WTC11 (cell line): Measurements from ENCODE around the gene PRKN.

ENCODE experiments used
- ESRRA ChIP-seq: sonication (generic); formaldehyde crosslinking; IDR thresholded peaks from 2 replicates; pipeline ENCODE4 v1.8.1; 2022; ENCODE audit warnings: mild to moderate bottlenecking, missing genetic modification reagents, borderline replicate concordance
- FOXK1 ChIP-seq: sonication (generic); formaldehyde crosslinking; IDR thresholded peaks from 2 replicates; pipeline ENCODE4 v1.8.0; 2022; ENCODE audit warnings: mild to moderate bottlenecking, moderate library complexity, missing genetic modification reagents
- KAT7 ChIP-seq: sonication (generic); formaldehyde crosslinking; IDR thresholded peaks from 2 replicates; pipeline ENCODE4 v1.8.1; 2023; ENCODE audit warnings: missing genetic modification reagents, mild to moderate bottlenecking, borderline replicate concordance
- ZNF232 ChIP-seq: sonication (generic); formaldehyde crosslinking; IDR thresholded peaks from 2 replicates; pipeline ENCODE4 v1.8.0; 2022; ENCODE audit warnings: mild to moderate bottlenecking, missing genetic modification reagents
- TF ChIP-seq, protein P1 (sequence below): sonication (generic); formaldehyde crosslinking; IDR thresholded peaks from 2 replicates; pipeline ENCODE4 v1.8.0; 2022; ENCODE audit warnings: mild to moderate bottlenecking, missing genetic modification reagents
- TF ChIP-seq, protein P2 (sequence below): sonication (generic); formaldehyde crosslinking; IDR thresholded peaks from 2 replicates; pipeline ENCODE4 v1.8.1; 2023; ENCODE audit warnings: mild to moderate bottlenecking, missing genetic modification reagents, borderline replicate concordance
- TF ChIP-seq, protein P3 (sequence below): sonication (generic); formaldehyde crosslinking; conservative IDR thresholded peaks from 2 replicates; pipeline ENCODE4 v1.8.1; 2022; ENCODE audit warnings: mild to moderate bottlenecking, missing genetic modification reagents
- TF ChIP-seq, protein P4 (sequence below): fragments of 200-600 bp; IDR thresholded peaks from 2 replicates; pipeline ENCODE4 v1.8.0; 2022; ENCODE audit warnings: antibody characterized with exemption
- TF ChIP-seq, protein P5 (sequence below): sonication (generic); formaldehyde crosslinking; IDR thresholded peaks from 2 replicates; pipeline ENCODE4 v1.8.1; 2023; ENCODE audit warnings: mild to moderate bottlenecking, missing genetic modification reagents, moderate library complexity
- TF ChIP-seq, protein P6 (sequence below): sonication (generic); formaldehyde crosslinking; IDR thresholded peaks from 2 replicates; pipeline ENCODE4 v1.8.0; 2022; ENCODE audit warnings: mild to moderate bottlenecking, missing genetic modification reagents

DNA sequence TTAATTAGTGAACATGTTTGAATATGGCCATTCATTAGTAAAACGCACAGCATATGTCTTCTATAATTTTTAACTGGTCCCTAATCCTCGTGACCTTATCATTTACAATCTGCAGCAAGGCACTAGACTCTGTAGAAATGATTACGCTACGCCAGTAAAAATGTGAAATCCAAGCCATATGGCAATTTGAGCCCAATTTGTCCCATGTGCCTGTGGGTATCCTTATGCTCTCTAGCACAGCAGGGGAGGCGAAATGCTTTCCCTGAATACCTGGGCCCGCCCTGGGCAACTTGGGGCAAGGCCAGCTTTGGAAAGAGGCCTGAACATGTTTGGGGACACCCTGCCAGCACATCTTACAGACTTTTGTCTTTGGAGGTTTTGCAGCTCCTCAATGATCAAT is 1331.0 kb downstream of the PRKN start:
- TF ChIP-seq, protein P1, sequence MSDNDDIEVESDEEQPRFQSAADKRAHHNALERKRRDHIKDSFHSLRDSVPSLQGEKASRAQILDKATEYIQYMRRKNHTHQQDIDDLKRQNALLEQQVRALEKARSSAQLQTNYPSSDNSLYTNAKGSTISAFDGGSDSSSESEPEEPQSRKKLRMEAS (CRISPR knock-in tag): no peak
- TF ChIP-seq, protein P2, sequence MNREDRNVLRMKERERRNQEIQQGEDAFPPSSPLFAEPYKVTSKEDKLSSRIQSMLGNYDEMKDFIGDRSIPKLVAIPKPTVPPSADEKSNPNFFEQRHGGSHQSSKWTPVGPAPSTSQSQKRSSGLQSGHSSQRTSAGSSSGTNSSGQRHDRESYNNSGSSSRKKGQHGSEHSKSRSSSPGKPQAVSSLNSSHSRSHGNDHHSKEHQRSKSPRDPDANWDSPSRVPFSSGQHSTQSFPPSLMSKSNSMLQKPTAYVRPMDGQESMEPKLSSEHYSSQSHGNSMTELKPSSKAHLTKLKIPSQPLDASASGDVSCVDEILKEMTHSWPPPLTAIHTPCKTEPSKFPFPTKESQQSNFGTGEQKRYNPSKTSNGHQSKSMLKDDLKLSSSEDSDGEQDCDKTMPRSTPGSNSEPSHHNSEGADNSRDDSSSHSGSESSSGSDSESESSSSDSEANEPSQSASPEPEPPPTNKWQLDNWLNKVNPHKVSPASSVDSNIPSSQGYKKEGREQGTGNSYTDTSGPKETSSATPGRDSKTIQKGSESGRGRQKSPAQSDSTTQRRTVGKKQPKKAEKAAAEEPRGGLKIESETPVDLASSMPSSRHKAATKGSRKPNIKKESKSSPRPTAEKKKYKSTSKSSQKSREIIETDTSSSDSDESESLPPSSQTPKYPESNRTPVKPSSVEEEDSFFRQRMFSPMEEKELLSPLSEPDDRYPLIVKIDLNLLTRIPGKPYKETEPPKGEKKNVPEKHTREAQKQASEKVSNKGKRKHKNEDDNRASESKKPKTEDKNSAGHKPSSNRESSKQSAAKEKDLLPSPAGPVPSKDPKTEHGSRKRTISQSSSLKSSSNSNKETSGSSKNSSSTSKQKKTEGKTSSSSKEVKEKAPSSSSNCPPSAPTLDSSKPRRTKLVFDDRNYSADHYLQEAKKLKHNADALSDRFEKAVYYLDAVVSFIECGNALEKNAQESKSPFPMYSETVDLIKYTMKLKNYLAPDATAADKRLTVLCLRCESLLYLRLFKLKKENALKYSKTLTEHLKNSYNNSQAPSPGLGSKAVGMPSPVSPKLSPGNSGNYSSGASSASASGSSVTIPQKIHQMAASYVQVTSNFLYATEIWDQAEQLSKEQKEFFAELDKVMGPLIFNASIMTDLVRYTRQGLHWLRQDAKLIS (CRISPR knock-in tag): no peak
- TF ChIP-seq, protein P3, sequence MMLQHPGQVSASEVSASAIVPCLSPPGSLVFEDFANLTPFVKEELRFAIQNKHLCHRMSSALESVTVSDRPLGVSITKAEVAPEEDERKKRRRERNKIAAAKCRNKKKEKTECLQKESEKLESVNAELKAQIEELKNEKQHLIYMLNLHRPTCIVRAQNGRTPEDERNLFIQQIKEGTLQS (CRISPR knock-in tag): no peak
- TF ChIP-seq ESRRA (no peak), KAT7 (CRISPR knock-in tag) (no peak), FOXK1 (no peak), ZNF232 (CRISPR knock-in tag) (no peak)
- TF ChIP-seq, protein P4, sequence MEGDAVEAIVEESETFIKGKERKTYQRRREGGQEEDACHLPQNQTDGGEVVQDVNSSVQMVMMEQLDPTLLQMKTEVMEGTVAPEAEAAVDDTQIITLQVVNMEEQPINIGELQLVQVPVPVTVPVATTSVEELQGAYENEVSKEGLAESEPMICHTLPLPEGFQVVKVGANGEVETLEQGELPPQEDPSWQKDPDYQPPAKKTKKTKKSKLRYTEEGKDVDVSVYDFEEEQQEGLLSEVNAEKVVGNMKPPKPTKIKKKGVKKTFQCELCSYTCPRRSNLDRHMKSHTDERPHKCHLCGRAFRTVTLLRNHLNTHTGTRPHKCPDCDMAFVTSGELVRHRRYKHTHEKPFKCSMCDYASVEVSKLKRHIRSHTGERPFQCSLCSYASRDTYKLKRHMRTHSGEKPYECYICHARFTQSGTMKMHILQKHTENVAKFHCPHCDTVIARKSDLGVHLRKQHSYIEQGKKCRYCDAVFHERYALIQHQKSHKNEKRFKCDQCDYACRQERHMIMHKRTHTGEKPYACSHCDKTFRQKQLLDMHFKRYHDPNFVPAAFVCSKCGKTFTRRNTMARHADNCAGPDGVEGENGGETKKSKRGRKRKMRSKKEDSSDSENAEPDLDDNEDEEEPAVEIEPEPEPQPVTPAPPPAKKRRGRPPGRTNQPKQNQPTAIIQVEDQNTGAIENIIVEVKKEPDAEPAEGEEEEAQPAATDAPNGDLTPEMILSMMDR: no peak
- TF ChIP-seq, protein P5, sequence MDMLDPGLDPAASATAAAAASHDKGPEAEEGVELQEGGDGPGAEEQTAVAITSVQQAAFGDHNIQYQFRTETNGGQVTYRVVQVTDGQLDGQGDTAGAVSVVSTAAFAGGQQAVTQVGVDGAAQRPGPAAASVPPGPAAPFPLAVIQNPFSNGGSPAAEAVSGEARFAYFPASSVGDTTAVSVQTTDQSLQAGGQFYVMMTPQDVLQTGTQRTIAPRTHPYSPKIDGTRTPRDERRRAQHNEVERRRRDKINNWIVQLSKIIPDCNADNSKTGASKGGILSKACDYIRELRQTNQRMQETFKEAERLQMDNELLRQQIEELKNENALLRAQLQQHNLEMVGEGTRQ (CRISPR knock-in tag): no peak
- TF ChIP-seq, protein P6, sequence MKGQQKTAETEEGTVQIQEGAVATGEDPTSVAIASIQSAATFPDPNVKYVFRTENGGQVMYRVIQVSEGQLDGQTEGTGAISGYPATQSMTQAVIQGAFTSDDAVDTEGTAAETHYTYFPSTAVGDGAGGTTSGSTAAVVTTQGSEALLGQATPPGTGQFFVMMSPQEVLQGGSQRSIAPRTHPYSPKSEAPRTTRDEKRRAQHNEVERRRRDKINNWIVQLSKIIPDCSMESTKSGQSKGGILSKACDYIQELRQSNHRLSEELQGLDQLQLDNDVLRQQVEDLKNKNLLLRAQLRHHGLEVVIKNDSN (CRISPR knock-in tag): no peak
